ENCODE measurements around the gene SLC2A13.
"Not testable (repeated sequence)": the region's sequence is repeated elsewhere in the genome, so short reads cannot be mapped to it uniquely, and the experiment has no call there.

SLC2A13 gene

GRCh38 chr12:39752482-39753137 lies 353.3 kb downstream of the SLC2A13 start:
- DNase-seq (ENCODE audit: low read depth): no peak

- not testable (repeated sequence) for DNase-seq (ENCODE audit: low read depth)
These were observed 359.7 kb downstream of the SLC2A13 start for GRCh38 chr12:39746151-39746550.

- no peak for DNase-seq (ENCODE audit: low read depth)
These were observed 362.2 kb downstream of the SLC2A13 start for GRCh38 chr12:39743655-39744054.

GRCh38 chr12:39736406-39736805 lies 369.5 kb downstream of the SLC2A13 start:
- no peak for DNase-seq (ENCODE audit: low read depth)

- DNase-seq (ENCODE audit: low read depth): no peak
These were observed 382.1 kb downstream of the SLC2A13 start for GRCh38 chr12:39723831-39724230.

GRCh38 chr12:39722504-39722903 lies 383.4 kb downstream of the SLC2A13 start:
- no peak for DNase-seq (ENCODE audit: low read depth)

GRCh38 chr12:39713552-39713951 lies 392.3 kb downstream of the SLC2A13 start:
- DNase-seq (ENCODE audit: low read depth): no peak

- DNase-seq (ENCODE audit: low read depth): no peak
These were observed 393.5 kb downstream of the SLC2A13 start for GRCh38 chr12:39712334-39712733.

Measured in T-helper 22 cell (primary cell).